ENCODE measurements around the gene LRRC2. TPM values are rescaled to one million over a fixed set of nuclear protein-coding genes. Genes with fewer than 3 reads are reported as not detected.
"Not testable (repeated sequence)": the region's sequence is repeated elsewhere in the genome, so short reads cannot be mapped to it uniquely, and the experiment has no call there.

The LRRC2 gene
- total RNA-seq, 4 donors from 2014 or later = 1.0 to 3.5 (median 3.3) TPM

- intact Hi-C loops (cut with DNase I; ENCODE audit: low total_unique reads) = no loop called here
- 66 to 73% methylated on average over 10 of the region's 10 CpGs for WGBS, 2 donors
Observed at GRCh38 chr3:46578973-46579755, 13.1 kb upstream of the LRRC2 start.

GRCh38 chr3:46577580-46578249 is 11.6 kb upstream of the LRRC2 start:
- DNase-seq (ENCODE audit: low spot score in 2 of 2); H3K4me3 ChIP-seq (ENCODE audit: low read depth, poor library complexity, severe bottlenecking); intact Hi-C loops (cut with DNase I; ENCODE audit: low total_unique reads): not testable (repeated sequence)
- 79 to 83% methylated on average over 18 of the region's 18 CpGs for WGBS, 2 donors

More at GRCh38 chr3:46578973-46579755, 13.1 kb upstream of the LRRC2 start:
- DNase-seq (ENCODE audit: low spot score in 2 of 2) = no peak
- TF ChIP-seq POLR2A (IDR thresholded peaks at IDR 0.05) = no peak
- TF ChIP-seq, protein P1, sequence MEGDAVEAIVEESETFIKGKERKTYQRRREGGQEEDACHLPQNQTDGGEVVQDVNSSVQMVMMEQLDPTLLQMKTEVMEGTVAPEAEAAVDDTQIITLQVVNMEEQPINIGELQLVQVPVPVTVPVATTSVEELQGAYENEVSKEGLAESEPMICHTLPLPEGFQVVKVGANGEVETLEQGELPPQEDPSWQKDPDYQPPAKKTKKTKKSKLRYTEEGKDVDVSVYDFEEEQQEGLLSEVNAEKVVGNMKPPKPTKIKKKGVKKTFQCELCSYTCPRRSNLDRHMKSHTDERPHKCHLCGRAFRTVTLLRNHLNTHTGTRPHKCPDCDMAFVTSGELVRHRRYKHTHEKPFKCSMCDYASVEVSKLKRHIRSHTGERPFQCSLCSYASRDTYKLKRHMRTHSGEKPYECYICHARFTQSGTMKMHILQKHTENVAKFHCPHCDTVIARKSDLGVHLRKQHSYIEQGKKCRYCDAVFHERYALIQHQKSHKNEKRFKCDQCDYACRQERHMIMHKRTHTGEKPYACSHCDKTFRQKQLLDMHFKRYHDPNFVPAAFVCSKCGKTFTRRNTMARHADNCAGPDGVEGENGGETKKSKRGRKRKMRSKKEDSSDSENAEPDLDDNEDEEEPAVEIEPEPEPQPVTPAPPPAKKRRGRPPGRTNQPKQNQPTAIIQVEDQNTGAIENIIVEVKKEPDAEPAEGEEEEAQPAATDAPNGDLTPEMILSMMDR (IDR thresholded peaks at IDR 0.05) = no peak
- H3K4me3 ChIP-seq (ENCODE audit: low read depth, poor library complexity, severe bottlenecking) = no peak overlapping the region

- intact Hi-C loops (cut with DNase I; ENCODE audit: low total_unique reads) = no loop called here
- WGBS, 2 donors = 53 to 56% methylated on average over 21 of the region's 21 CpGs
- no peak for TF ChIP-seq POLR2A (IDR thresholded peaks at IDR 0.05)
- TF ChIP-seq, protein P1 (IDR thresholded peaks at IDR 0.05) = no peak
- DNase-seq (ENCODE audit: low spot score in 2 of 2) = no peak
- no peak overlapping the region for H3K4me3 ChIP-seq (ENCODE audit: low read depth, poor library complexity, severe bottlenecking)
Observed at GRCh38 chr3:46576879-46577278, 10.8 kb upstream of the LRRC2 start.

- TF ChIP-seq, protein P1 (IDR thresholded peaks at IDR 0.05) = no peak
- TF ChIP-seq POLR2A (IDR thresholded peaks at IDR 0.05) = no peak
- no peak for DNase-seq (ENCODE audit: low spot score in 2 of 2)
- intact Hi-C loops (cut with DNase I; ENCODE audit: low total_unique reads) = no loop called here
- H3K4me3 ChIP-seq (ENCODE audit: low read depth, poor library complexity, severe bottlenecking) = no peak overlapping the region
- 83 to 89% methylated on average over 10 of the region's 10 CpGs for WGBS, 2 donors
Observed at GRCh38 chr3:46576386-46576785, 10.3 kb upstream of the LRRC2 start.

DNA sequence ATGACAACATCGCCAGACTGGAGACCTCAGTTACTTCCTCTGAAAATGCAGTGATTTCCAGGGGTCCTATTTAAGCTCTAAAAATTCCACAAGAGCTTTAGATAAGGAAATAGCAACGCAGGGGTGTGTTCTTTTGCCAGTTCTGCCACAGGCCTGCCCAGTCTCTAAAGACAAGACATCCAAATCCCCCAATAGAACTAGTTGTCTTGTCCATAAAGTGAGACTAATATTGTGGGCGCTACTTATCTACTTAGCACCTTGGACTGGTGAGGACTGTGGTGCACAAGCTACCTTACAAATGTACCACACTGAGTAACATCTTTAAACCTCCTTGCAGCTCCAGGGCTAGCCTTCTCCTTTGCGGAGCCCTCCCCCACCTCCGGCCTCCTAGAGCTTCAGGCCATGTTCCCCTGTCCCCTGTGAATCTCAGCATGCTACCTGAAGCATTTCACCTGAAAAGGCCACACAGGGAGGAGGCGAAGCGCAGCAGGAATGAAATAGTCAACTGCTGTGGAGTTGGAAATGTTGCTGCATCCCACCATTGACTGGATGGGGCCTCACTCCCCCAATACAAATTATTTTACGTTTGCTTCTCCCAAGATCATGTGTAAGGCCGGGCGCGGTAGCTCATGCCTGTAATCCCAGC is 9.6 kb upstream of the LRRC2 start:
- intact Hi-C loops (cut with DNase I; ENCODE audit: low total_unique reads) = no loop called here
- H3K4me3 ChIP-seq (ENCODE audit: low read depth, poor library complexity, severe bottlenecking) = no peak overlapping the region
- TF ChIP-seq, protein P1 (IDR thresholded peaks at IDR 0.05) = no peak
- no peak for TF ChIP-seq POLR2A (IDR thresholded peaks at IDR 0.05)
- 88 to 96% methylated on average over 11 of the region's 11 CpGs for WGBS, 2 donors
- DNase-seq (ENCODE audit: low spot score in 2 of 2) = peak in 1 of 2 donors; percentile 52
